ENCODE results near the gene NR5A1. TPM values are rescaled to one million over a fixed set of nuclear protein-coding genes. Genes with fewer than 3 reads are reported as not detected.

NR5A1 gene
- total and polyA plus RNA-seq, 2 experiments from 2014 or later, result 0.21 TPM; not detected in 1

GRCh38 chr9:124440786-124441185, 66.4 kb downstream of the NR5A1 start (continued):
- TF ChIP-seq REST (IDR thresholded peaks at IDR 0.05; ENCODE audit: unreplicated experiment) (no peak), CREB1 (CRISPR knock-in tag; IDR thresholded peaks at IDR 0.05; ENCODE audit: low read depth) (no peak)

- Histone ChIP-seq H3K27ac (ENCODE audit: low read depth) (no peak overlapping the region), H3K4me3 (no peak overlapping the region), H3K4me1 (ENCODE audit: insufficient read depth) (no peaks in the 10 kb centered on the region), H4K20me1 (replicated peaks; ENCODE audit: insufficient read depth) (no peaks in the 10 kb centered on the region), H3K9me2 (ENCODE audit: insufficient read depth) (no peaks in the 10 kb centered on the region), H3K79me2 (replicated peaks; ENCODE audit: insufficient read depth) (no peaks in the 10 kb centered on the region), H3K27me3 (ENCODE audit: insufficient read depth) (no peaks in the 10 kb centered on the region), H3F3A (replicated peaks; ENCODE audit: low read depth) (no peaks in the 10 kb centered on the region), H2AFZ (no peak overlapping the region), H3K36me3 (ENCODE audit: insufficient read depth) (no peaks in the 10 kb centered on the region), H3K4me2 (no peak overlapping the region)
- no peaks in the 10 kb centered on the region for H3K36me3 Mint-ChIP-seq (ENCODE audit: low read depth)
- no peak overlapping the region for H3K27ac Mint-ChIP-seq
- H3K27me3 Mint-ChIP-seq (ENCODE audit: insufficient read depth, low read depth, poor library complexity), result peaks cover 3% of the 10 kb centered on the region
- TF ChIP-seq STAT1 (IDR thresholded peaks at IDR 0.05; ENCODE audit: unreplicated experiment) (no peak), ZNF331 (CRISPR knock-in tag; IDR thresholded peaks at IDR 0.05; ENCODE audit: low read depth) (no peak), EZH2 (IDR thresholded peaks at IDR 0.05; ENCODE audit: low read depth, unreplicated experiment) (no peak), POLR2AphosphoS5 (IDR thresholded peaks at IDR 0.05; ENCODE audit: low read depth) (no peak), CTCF (conservative IDR thresholded peaks at IDR 0.05; ENCODE audit: low read depth in 2 of 2) (no peak), ETS1 (IDR thresholded peaks at IDR 0.05) (no peak), EZH2phosphoT487 (IDR thresholded peaks at IDR 0.05; ENCODE audit: unreplicated experiment) (no peak), ZNF114 (CRISPR knock-in tag; IDR thresholded peaks at IDR 0.05) (no peak)
- H3K4me1 Mint-ChIP-seq, result no peaks in the 10 kb centered on the region; the same call in 2 of the 3 replicates
- ATAC-seq (no peak), DNase-seq (ENCODE audit: low spot score) (no peak)
- H3K4me3 Mint-ChIP-seq, result no peak overlapping the region
- H3K9me3 Mint-ChIP-seq, result no peaks in the 10 kb centered on the region; the same call in 2 of the 3 replicates
Observed at GRCh38 chr9:124439686-124440243, 67.4 kb downstream of the NR5A1 start.

Data from GM23338 (cell line).